Right hindlimb (tissue), 1 donor: ENCODE measurements around the gene MOSPD2.

Experiments
- DNase-seq: peaks from one replicate; pipeline ENCODE4 v3.0.0-alpha.2; 2018

Gene MOSPD2

GRCh38 chrX:14872851-14873675 is at the start of gene MOSPD2, which contains the start of gene FANCB:
MOSPD2 (plus strand) TSS chrX:14873421; CDS start chrX:14873529, 108 bp downstream.
FANCB (minus strand) TSS chrX:14873069; CDS start chrX:14865510, 7,559 bp downstream.
- peak; percentile 97 for DNase-seq

GRCh38 chrX:14825851-14826250 is 47.4 kb upstream of the MOSPD2 start:
- no peak for DNase-seq

- DNase-seq = no peak
Observed at GRCh38 chrX:14826319-14826718, 46.9 kb upstream of the MOSPD2 start.

GRCh38 chrX:14829643-14830042 is 43.6 kb upstream of the MOSPD2 start:
- DNase-seq = no peak

- DNase-seq = no peak
Observed at GRCh38 chrX:14832151-14832550, 41.1 kb upstream of the MOSPD2 start.

GRCh38 chrX:14832586-14832985 is 40.6 kb upstream of the MOSPD2 start:
- DNase-seq = no peak

- no peak for DNase-seq
Observed at GRCh38 chrX:14837155-14837554, 36.1 kb upstream of the MOSPD2 start.

DNA sequence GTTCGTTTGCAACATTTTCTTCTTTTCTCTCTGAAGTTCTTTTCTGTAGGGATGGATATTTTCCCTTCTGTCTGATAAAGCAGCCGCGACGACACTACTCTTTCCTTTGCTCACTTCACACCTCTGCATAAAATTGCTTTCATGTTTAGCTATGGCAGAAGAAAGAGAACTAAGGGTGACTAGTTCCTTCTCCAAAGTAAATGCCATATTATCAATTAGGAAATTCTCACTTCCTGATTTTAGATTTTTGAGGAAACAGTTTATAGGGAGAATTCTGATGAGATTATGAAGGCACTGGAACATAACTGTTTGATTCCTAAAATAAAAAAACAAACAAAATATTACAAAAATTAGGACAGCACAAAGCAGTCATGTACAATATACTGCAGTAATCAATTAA is 29.6 kb upstream of the MOSPD2 start:
- DNase-seq = no peak

DNA sequence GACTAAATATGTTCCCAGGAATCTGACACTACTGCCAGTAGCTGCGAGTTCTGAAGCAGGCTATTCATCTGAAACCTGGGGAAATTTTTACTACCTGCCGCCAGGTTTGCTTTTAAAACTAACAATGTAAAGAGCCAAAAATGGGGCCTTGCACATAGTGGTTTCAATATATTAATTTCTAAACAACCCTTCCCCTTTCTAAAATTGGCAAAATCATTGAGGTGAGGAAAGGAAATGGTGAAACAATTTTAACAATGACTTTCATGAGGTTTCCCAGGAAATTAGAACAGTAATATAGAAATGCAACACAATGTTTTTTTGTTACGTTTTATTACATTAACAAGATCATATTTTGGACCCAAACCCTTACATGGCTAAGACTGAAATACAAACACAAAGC is 21.7 kb upstream of the MOSPD2 start:
- no peak for DNase-seq

GRCh38 chrX:14864631-14865030 is 8.6 kb upstream of the MOSPD2 start:
- DNase-seq = no peak

DNA sequence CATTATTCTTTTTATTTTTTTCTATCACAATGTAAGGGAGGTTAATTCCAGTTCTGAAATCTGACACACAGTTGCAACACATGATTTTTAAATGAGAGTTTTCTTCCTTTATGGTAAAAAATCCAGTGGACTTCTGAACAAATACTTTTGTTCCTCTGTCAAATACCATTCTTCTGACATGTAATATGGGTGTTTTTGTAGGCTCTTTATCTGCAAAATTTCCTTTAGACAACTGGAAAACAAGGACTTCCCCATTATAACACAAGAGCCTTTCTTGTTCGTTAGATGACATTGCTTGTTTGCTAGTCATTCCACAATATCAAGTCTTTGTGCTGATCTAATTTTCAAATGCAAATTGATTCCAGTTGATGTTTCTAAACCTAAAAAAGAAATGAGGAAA is 8.0 kb upstream of the MOSPD2 start:
- no peak for DNase-seq

- no peak for DNase-seq
Observed at GRCh38 chrX:14871767-14872166, 1.5 kb upstream of the MOSPD2 start.

DNA sequence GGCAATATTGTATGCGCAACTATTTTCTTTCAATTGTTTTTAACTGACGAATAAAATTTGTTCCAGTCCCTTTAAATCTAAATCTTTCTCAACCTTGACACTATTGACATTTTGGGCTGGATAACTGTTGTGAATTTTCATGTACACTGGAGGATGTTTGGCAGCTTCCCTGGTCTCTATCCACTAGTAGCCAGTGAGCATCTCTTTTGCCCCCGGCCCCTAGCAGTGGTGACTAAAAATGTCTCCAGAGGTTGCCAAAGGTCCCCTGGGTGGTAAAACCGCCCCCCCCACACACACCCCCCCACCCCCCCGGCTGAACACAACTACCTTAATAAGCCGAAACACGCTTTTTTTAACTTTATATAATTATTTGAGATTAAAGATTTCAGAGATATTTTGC is 866 bp upstream of the MOSPD2 start:
- DNase-seq = peak; percentile 12

DNA sequence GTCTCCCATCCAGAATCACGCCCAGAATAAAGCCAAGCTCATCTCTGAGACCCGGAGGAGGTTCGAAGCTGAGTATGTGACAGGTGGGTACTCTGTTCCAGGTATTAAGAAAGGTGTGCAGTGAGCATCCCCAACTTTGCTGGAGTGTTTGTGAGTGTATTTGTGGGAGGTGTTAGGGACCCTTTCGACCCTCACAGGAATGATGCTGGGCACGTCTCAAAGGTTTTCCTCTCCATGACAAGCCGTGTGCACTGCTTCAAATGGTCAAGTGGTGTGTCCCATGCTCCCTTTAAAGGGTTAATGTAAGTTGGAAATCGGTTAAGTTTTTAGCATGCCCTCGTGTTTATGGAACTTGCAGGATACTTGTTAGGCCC is 442 bp downstream of the MOSPD2 start:
- no peak for DNase-seq

GRCh38 chrX:14875624-14876023 is 2.4 kb downstream of the MOSPD2 start:
- DNase-seq = no peak

GRCh38 chrX:14883826-14884225 is 10.6 kb downstream of the MOSPD2 start:
- DNase-seq = no peak

- DNase-seq = no peak
Observed at GRCh38 chrX:14884714-14885113, 11.5 kb downstream of the MOSPD2 start.

- DNase-seq = no peak
Observed at GRCh38 chrX:14886252-14886651, 13.0 kb downstream of the MOSPD2 start.

DNA sequence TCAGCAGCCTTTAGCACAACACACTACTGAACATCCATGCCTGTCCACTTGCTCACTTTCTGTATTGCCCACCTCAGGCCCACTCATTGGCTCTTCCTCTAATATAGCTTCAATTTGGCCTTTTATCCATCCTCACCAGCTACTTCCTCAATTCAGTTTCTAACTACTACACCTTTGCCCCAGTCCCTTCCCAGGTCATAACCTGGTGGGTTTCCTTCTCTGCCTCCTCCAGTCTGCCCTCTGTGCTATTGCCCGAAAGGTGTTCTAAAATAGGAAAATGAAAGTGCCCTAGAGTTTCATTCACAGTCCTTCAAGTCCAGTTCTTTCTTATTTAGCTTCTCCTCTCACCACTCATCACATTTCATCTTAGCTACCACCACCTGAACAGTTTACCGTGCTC is 23.1 kb downstream of the MOSPD2 start:
- no peak for DNase-seq

DNA sequence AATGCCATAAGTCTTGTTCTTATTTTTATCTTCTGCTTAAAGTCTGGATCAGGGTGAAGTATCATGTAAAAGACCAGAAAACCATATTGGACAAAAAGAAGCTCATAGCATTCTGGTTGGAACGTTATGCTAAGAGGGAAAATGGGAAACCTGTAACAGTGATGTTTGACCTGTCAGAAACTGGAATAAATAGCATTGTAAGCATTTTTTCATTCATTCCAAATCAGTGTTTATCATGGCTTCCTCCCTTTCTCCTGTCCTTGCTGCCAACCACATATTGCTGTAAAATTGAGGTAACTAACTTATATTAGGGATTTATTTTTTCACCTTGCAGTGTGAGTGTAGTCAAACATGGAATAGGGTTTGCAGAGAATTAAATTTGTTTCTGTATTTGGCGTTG is 23.8 kb downstream of the MOSPD2 start:
- no peak for DNase-seq

GRCh38 chrX:14899607-14900006 is 26.4 kb downstream of the MOSPD2 start:
- no peak for DNase-seq

DNA sequence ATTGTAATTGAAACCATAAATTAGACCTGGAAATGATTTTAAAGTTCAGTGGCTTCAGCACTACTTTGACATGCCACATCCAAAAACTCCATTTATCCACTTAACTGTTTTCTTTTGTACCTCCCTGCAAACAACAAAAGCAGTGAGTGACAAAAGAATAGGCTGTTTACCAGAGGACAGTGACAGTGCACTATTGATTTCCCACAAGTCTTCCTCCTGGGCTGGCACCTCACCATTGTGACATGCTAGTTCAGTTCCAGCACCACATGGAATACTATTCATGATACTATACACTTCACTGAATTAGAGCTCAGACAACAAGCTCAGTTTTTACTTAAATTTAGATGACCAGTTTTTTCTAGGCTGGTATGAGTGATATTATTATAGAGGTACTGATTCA is 29.3 kb downstream of the MOSPD2 start:
- DNase-seq = no peak

GRCh38 chrX:14903891-14904290 is 30.7 kb downstream of the MOSPD2 start:
- no peak for DNase-seq

DNA sequence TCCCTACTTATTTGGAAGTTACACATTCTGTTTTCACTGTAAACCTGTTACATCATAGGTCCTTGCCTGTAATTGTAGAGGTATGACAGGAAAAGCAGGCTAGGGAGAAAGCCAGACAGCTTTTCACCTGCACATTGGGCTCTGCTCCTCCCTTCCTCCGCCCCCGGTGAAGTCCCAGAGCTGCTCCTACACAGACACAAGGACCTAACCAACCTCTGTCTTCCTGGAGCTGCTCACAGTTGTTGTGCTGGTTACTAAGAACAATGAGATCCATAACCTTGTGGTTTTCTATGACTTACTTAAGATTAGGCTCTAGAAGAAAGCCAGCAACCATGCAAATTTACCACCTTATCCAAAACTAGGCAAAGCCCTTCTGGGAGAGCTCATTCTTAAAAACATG is 40.0 kb downstream of the MOSPD2 start:
- no peak for DNase-seq

GRCh38 chrX:14915596-14915995 is 42.4 kb downstream of the MOSPD2 start:
- no peak for DNase-seq
